ENCODE measurements around the gene CA6.
A peak's percentile ranks its signal among the peaks of the same experiment; 100 is the strongest.
"Not testable (repeated sequence)": the region's sequence is repeated elsewhere in the genome, so short reads cannot be mapped to it uniquely, and the experiment has no call there.

CA6 gene

GRCh38 chr1:8925960-8926359, 19.7 kb upstream of the CA6 start:
- no peak for DNase-seq (ENCODE audit: low read depth)
- no peak overlapping the region for H3K4me3 ChIP-seq (ENCODE audit: low read depth, low read length)

- DNase-seq (ENCODE audit: low read depth) = no peak
- H3K4me3 ChIP-seq (ENCODE audit: low read depth, low read length) = no peak overlapping the region
Measured at GRCh38 chr1:8926707-8927694, 18.7 kb upstream of the CA6 start.

DNA sequence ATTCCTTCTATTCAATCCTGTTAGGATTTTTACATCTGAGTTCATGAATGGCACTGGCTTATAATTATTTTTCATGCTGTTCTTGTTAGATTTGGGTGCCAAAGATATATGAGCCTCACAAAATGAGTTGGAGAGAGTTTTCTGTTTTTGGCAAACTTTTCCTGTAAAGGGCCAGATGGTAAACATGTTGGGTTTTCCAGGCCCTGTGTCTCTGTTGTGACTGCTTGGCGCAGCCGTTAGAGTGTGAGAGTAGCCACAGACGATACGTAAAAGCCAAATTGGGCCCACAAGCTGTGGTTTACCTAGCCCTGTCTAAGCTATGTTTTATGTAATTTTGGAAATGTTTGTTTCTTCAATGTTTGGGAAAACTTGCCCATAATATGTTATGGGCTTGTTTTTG, 15.6 kb upstream of the CA6 start:
- no peak overlapping the region for H3K4me3 ChIP-seq (ENCODE audit: low read depth, low read length)

DNA sequence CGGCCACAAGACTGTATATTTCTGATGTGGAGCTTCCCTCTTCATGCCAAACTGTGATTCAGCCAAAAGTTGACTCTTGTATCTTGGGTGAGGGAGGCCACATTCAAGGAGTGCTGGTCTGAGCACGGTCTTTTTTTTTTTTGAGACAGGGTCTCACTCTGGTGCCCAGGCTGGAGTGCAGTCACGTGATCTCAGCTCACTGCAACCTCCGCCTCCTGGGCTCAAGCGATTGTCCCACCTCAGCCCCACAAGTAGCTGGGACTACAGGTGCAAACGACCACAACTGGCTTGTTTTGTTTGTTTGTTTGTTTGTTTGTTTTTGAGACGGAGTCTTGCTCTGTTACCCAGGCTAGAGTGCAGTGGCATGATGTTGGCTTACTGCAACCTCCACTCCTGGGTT, 8.6 kb upstream of the CA6 start:
- not testable (repeated sequence) for DNase-seq (ENCODE audit: low read depth); H3K4me3 ChIP-seq (ENCODE audit: low read depth, low read length)

More for the DNA sequence above, 15.6 kb upstream of the CA6 start:
- DNase-seq (ENCODE audit: low read depth) = no peak

- no peak overlapping the region for H3K4me3 ChIP-seq (ENCODE audit: low read depth, low read length)
Measured at GRCh38 chr1:8937701-8938100, 8.0 kb upstream of the CA6 start.

GRCh38 chr1:8938232-8938999, 7.3 kb upstream of the CA6 start:
- DNase-seq (ENCODE audit: low read depth) = no peak
- no peak overlapping the region for H3K4me3 ChIP-seq (ENCODE audit: low read depth, low read length)

More at GRCh38 chr1:8937701-8938100, 8.0 kb upstream of the CA6 start:
- DNase-seq (ENCODE audit: low read depth) = no peak

- DNase-seq (ENCODE audit: low read depth) = no peak
- H3K4me3 ChIP-seq (ENCODE audit: low read depth, low read length) = no peak overlapping the region
Measured at GRCh38 chr1:8939000-8939265, 6.7 kb upstream of the CA6 start.

DNA sequence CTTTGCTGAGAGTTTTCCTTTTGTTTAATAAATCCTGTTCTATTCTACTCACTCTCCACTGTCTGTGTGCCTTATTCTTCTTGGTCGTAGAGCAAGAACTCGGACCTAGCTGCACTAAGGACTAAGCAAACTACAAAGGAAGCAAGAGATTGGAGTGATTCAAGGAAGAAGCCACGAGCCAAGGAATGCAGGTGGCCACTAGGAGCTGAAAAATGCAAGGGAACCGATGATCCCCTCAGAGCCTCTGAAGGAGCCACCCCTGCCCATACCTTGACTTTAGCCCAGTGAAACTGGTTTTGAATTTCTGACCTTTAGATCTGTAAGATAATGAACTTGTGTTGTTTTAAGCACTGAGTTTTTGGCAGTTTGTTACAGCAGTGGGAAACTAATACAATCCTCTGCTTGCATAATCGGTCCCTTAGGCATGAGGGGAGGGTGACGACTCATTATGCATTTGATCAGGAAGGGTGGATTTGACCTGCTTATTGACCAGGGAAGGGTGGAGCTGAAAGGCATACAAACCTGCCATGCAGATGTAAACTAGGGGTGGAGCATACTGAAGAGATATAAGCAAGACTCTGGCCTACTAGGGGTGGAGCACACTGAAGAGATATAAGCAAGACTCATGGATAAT, 6.2 kb upstream of the CA6 start:
- DNase-seq (ENCODE audit: low read depth) = no peak
- H3K4me3 ChIP-seq (ENCODE audit: low read depth, low read length) = no peak overlapping the region

GRCh38 chr1:8941906-8942305, 3.8 kb upstream of the CA6 start:
- H3K4me3 ChIP-seq (ENCODE audit: low read depth, low read length) = no peak overlapping the region
- DNase-seq (ENCODE audit: low read depth) = peak; percentile 41

DNA sequence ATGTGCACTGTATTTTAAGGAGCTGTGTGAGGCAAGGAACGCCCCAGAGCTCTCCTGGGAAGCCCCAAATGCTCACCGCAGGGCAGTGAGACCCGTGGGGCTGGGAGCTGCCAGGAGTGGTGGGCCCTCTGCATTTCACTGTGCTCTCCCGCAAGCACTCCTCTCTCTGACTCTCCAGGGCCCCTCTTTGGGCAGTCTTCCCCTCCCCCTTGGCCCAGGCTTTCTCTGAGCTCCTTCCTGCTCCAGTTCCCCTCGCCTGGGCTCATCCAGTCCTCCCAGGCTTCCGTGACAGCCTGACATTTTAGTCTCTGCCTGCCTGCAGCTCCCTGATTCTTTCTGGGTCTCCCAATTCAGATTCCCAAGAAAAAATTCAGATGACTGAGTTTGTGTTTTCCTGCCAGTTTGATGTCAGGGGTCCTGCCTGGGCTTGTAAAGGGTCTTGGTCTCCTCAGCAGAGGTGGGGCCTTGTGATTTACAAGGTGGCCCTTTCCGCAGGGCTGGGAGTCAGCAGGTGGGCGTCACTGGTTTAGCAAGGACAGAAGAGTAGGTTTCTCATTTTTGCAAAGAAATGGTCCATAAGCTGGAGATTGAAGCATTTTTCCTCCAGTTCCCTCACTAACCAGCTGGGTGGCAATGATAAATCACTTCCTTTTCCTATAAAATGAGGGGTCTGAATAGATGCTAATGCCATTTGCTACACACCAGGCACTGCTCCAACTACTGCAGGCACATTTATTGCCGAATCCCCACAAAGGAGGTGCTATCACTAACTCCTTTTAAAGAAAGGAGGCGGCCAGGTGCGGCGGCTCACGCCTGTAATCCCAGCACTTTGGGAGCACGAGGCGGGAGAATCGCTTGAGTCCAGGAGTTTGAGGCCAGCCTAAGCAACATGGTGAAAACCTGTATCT, 1.9 kb upstream of the CA6 start:
- no peak for DNase-seq (ENCODE audit: low read depth)
- no peak overlapping the region for H3K4me3 ChIP-seq (ENCODE audit: low read depth, low read length)

DNA sequence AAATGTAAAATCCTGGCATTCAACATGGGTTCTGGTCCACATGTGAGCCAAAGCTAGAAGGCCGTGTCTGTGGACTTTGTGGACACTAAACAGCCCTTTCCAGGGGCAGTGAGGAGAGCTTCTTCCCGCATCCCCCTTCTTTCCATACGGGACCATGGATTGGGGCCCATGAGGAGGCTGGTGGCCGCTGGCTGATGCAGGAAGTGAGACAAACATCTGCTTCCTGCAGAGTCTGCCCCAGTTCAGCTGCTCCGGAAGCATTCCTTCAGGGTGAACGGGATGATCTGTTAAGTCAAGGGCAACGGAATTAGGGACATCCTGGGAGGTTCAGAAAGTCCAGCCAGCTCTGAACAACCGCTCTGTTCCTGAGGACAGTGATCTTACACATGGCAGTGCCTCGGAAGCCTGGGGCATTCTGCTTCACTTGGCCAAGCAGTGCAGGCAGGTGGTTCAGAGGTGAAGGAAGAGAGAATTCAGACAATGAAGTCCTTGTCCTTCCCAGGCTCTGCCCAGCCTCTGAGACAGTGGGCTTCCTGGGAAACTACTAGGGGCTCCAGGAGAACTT, 1.5 kb downstream of the CA6 start:
- no peak overlapping the region for H3K4me3 ChIP-seq (ENCODE audit: low read depth, low read length)
- no peak for DNase-seq (ENCODE audit: low read depth)

DNA sequence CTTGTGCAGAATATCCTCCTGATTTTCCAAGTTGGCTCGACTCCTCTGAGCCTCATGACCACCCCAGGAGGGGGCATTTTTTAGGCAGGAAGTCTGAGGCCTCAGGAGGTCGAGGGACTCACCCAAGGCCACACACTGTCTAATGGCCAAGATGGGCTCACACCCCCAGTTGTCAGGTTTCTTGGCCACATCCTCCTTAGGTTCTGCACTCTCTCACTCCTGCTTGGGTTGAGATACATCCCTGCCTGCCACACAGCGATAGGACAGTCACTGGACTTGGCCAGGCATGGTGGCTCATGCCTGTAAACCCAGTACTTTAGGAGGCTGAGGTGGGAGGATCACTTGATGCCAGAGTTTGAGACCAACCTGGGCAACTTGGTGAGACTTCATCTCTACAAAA, 4.6 kb downstream of the CA6 start:
- H3K4me3 ChIP-seq (ENCODE audit: low read depth, low read length) = no peak overlapping the region
- DNase-seq (ENCODE audit: low read depth) = no peak

- no peak for DNase-seq (ENCODE audit: low read depth)
- H3K4me3 ChIP-seq (ENCODE audit: low read depth, low read length) = no peak overlapping the region
Measured at GRCh38 chr1:8951231-8951630, 5.6 kb downstream of the CA6 start.

DNA sequence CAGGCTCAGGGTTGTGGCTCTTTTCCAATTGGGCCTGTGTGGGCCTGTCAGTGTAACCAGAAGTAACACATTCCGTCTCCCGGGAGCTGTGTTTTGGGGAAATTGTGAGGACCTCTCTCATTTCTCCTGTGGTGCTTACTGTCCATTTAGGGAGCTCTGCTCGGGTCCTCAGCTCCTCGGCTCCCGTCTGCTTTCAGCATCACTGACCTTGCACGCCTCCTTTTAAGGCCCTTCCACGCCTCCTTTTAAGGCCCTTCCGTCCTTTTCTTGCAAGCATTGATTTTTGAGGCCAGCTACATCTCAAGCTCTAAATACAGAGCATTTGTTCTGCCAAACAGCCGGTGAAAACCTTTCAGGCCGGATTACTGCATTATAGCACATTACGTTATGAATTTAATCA, 9.7 kb downstream of the CA6 start:
- DNase-seq (ENCODE audit: low read depth) = no peak
- no peak overlapping the region for H3K4me3 ChIP-seq (ENCODE audit: low read depth, low read length)

- no peak overlapping the region for H3K4me3 ChIP-seq (ENCODE audit: low read depth, low read length)
- DNase-seq (ENCODE audit: low read depth) = no peak
Measured at GRCh38 chr1:8956461-8957349, 11.0 kb downstream of the CA6 start.

DNA sequence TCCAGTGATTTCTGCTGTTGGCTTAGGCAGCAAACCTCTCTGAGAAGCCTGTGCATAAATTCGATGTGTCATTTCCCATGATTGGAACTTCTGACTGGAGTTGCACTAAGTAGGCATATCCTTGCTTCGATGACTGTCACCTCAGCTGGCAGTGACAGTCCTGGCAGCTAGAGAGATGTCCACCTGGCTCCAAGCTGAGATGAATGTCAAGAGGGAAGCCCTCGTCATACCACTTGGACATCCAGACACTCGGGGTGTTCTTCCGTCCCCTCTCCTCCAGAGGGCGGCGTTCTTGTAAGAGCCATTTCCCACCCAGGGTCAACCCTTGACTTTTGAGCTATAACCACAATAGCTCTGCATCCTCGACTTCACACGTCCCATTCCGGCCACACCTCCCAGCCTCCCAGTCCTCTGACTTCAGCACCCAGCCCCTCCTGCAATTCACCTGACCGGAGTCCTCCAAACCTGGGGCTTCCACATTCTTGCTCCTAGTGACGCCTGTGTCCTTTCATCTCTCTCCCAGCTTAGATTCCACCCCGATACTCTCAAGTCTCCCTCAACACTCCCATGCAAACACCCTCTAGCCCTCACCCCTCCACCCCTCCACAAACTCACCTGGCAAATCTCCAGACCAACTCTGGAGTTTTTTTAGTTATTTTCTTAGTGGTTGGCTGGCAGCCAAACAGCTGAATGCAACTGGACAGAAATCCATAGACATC, 17.3 kb downstream of the CA6 start:
- no peak overlapping the region for H3K4me3 ChIP-seq (ENCODE audit: low read depth, low read length)
- no peak for DNase-seq (ENCODE audit: low read depth)

GRCh38 chr1:8963963-8964362, 18.3 kb downstream of the CA6 start:
- no peak overlapping the region for H3K4me3 ChIP-seq (ENCODE audit: low read depth, low read length)
- no peak for DNase-seq (ENCODE audit: low read depth)
